ENCODE results near the gene ALK. TPM values are rescaled to one million over a fixed set of nuclear protein-coding genes. Genes with fewer than 3 reads are reported as not detected.

ALK gene
- total RNA-seq, 4 donors from 2014 or later, result 0.83 to 1.6 (median 1.2) TPM

- peak; percentile 77 for DNase-seq (ENCODE audit: extremely low spot score)
- H3K27me3 ChIP-seq, result peaks cover 0 to 5% (median 0%) of the 10 kb centered on the region in 4 donors
- no peaks in the 10 kb centered on the region for H3K36me3 ChIP-seq
- peaks cover 0 to 8% (median 3%) of the 10 kb centered on the region in 4 donors for H3K4me1 ChIP-seq
- no peak overlapping the region for H3K4me3 ChIP-seq
- TF ChIP-seq POLR2AphosphoS5 (IDR thresholded peaks at IDR 0.05) (no peak), POLR2A (IDR thresholded peaks at IDR 0.05; ENCODE audit: low read depth) (no peak), CTCF (IDR thresholded peaks at IDR 0.05) (no peak), EP300 (IDR thresholded peaks at IDR 0.05) (no peak)
- WGBS, result 91% methylated on average over 7 of the region's 7 CpGs
- no peaks in the 10 kb centered on the region for H3K9me3 ChIP-seq
- intact Hi-C loops (cut with DNase I), result no loop called here
- H3K27ac ChIP-seq (replicated peaks in 1 of 4), result no peak overlapping the region
Measured at GRCh38 chr2:29526587-29527586, 394.5 kb downstream of the ALK start.

GRCh38 chr2:29525921-29526320, 395.5 kb downstream of the ALK start:
- no peak overlapping the region for H3K27ac ChIP-seq (replicated peaks in 1 of 4)
- no peak for DNase-seq (ENCODE audit: extremely low spot score)
- TF ChIP-seq EP300 (IDR thresholded peaks at IDR 0.05), result no peak
- TF ChIP-seq POLR2AphosphoS5 (IDR thresholded peaks at IDR 0.05), result no peak
- no peak for TF ChIP-seq POLR2A (IDR thresholded peaks at IDR 0.05; ENCODE audit: low read depth)
- TF ChIP-seq CTCF (IDR thresholded peaks at IDR 0.05), result no peak
- intact Hi-C loops (cut with DNase I), result no loop called here
- H3K27me3 ChIP-seq, result peaks cover 0 to 5% (median 0%) of the 10 kb centered on the region in 4 donors
- H3K36me3 ChIP-seq, result no peaks in the 10 kb centered on the region
- WGBS, result 93% methylated on average over 2 of the region's 2 CpGs
- H3K4me3 ChIP-seq, result no peak overlapping the region
- peaks cover 0 to 8% (median 3%) of the 10 kb centered on the region in 4 donors for H3K4me1 ChIP-seq
- no peaks in the 10 kb centered on the region for H3K9me3 ChIP-seq

GRCh38 chr2:29524652-29525051, 396.7 kb downstream of the ALK start:
- DNase-seq (ENCODE audit: extremely low spot score), result no peak
- H3K27ac ChIP-seq (replicated peaks in 1 of 4), result no peak overlapping the region
- intact Hi-C loops (cut with DNase I), result no loop called here
- no peak overlapping the region for H3K4me3 ChIP-seq
- H3K36me3 ChIP-seq, result no peaks in the 10 kb centered on the region
- H3K9me3 ChIP-seq, result no peaks in the 10 kb centered on the region
- peaks cover 0 to 8% (median 3%) of the 10 kb centered on the region in 4 donors for H3K4me1 ChIP-seq
- TF ChIP-seq EP300 (IDR thresholded peaks at IDR 0.05) (no peak), POLR2A (IDR thresholded peaks at IDR 0.05; ENCODE audit: low read depth) (no peak), CTCF (IDR thresholded peaks at IDR 0.05) (no peak), POLR2AphosphoS5 (IDR thresholded peaks at IDR 0.05) (no peak)
- H3K27me3 ChIP-seq, result peaks cover 0 to 3% (median 0%) of the 10 kb centered on the region in 4 donors
- 81% methylated on average over 1 of the region's 1 CpG for WGBS

- DNase-seq (ENCODE audit: extremely low spot score), result no peak
Measured at GRCh38 chr2:29522951-29523669, 398.3 kb downstream of the ALK start.

More at GRCh38 chr2:29522951-29523669, 398.3 kb downstream of the ALK start:
- no peaks in the 10 kb centered on the region for H3K27me3 ChIP-seq
- no peaks in the 10 kb centered on the region for H3K36me3 ChIP-seq
- no peak overlapping the region for H3K27ac ChIP-seq (replicated peaks in 1 of 4)
- H3K4me1 ChIP-seq, result no peaks in the 10 kb centered on the region
- intact Hi-C loops (cut with DNase I), result no loop called here
- WGBS, result 77% methylated on average over 5 of the region's 5 CpGs
- H3K4me3 ChIP-seq, result no peak overlapping the region
- H3K9me3 ChIP-seq, result no peaks in the 10 kb centered on the region
- TF ChIP-seq POLR2A (IDR thresholded peaks at IDR 0.05; ENCODE audit: low read depth) (no peak), EP300 (IDR thresholded peaks at IDR 0.05) (no peak), CTCF (IDR thresholded peaks at IDR 0.05) (no peak), POLR2AphosphoS5 (IDR thresholded peaks at IDR 0.05) (no peak)

All from esophagus muscularis mucosa (tissue), 4 donors.